ENCODE data around the gene GALNT18. TPM values are rescaled to one million over a fixed set of nuclear protein-coding genes. Genes with fewer than 3 reads are reported as not detected.

GALNT18 gene
- total RNA-seq, 1 experiment from 2014 or later: 9.2 TPM

- H3K36me3 Mint-ChIP-seq (ENCODE audit: insufficient read depth, unreplicated experiment): no peaks in the 10 kb centered on the region
- intact Hi-C loops (cut with micrococcal nuclease; ENCODE audit: unreplicated experiment): no loop called here
- H3K9me3 Mint-ChIP-seq (ENCODE audit: low read depth, unreplicated experiment): no peaks in the 10 kb centered on the region
- no peaks in the 10 kb centered on the region for H3K27me3 Mint-ChIP-seq (ENCODE audit: unreplicated experiment)
- peaks cover 13% of the 10 kb centered on the region for H3K4me1 Mint-ChIP-seq (ENCODE audit: low read depth, unreplicated experiment)
- DNase-seq: no peak
- H3K27ac Mint-ChIP-seq (ENCODE audit: unreplicated experiment): no peak overlapping the region
- no TSS peak for BruUV-seq (replicated peaks)
- CTCF ChIA-PET: no interaction called here
- TF ChIP-seq, protein P1, sequence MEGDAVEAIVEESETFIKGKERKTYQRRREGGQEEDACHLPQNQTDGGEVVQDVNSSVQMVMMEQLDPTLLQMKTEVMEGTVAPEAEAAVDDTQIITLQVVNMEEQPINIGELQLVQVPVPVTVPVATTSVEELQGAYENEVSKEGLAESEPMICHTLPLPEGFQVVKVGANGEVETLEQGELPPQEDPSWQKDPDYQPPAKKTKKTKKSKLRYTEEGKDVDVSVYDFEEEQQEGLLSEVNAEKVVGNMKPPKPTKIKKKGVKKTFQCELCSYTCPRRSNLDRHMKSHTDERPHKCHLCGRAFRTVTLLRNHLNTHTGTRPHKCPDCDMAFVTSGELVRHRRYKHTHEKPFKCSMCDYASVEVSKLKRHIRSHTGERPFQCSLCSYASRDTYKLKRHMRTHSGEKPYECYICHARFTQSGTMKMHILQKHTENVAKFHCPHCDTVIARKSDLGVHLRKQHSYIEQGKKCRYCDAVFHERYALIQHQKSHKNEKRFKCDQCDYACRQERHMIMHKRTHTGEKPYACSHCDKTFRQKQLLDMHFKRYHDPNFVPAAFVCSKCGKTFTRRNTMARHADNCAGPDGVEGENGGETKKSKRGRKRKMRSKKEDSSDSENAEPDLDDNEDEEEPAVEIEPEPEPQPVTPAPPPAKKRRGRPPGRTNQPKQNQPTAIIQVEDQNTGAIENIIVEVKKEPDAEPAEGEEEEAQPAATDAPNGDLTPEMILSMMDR (IDR thresholded peaks at IDR 0.05; ENCODE audit: unreplicated experiment): no peak
- no peak overlapping the region for H3K4me3 Mint-ChIP-seq (ENCODE audit: low read depth, unreplicated experiment)
Observed at GRCh38 chr11:11574373-11575287, 47.2 kb downstream of the GALNT18 start.

DNA sequence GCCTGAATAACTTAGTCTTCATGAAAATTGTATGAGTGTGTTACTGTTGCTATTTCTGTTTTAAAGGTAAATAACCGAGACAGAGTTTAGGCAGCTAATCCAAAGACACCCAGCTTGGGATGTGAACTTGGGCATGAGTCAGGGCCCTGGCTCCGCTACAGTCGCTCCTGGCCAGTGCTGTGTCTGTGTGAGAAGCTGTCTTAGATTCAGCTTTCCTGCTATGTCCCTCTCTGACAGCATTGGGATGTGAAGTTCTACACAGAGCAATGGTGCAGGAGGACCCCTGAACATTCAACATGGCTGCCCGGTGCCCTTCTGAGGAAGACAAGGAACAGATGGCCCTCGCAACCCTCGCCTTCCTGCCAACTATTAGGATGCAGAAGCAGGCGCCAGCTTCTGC, 49.4 kb downstream of the GALNT18 start:
- TF ChIP-seq, protein P1 (IDR thresholded peaks at IDR 0.05; ENCODE audit: unreplicated experiment): no peak
- Mint-ChIP-seq H3K4me3 (ENCODE audit: low read depth, unreplicated experiment) (no peak overlapping the region), H3K9me3 (ENCODE audit: low read depth, unreplicated experiment) (no peaks in the 10 kb centered on the region), H3K4me1 (ENCODE audit: low read depth, unreplicated experiment) (peaks cover 16% of the 10 kb centered on the region), H3K27ac (ENCODE audit: unreplicated experiment) (no peak overlapping the region), H3K27me3 (ENCODE audit: unreplicated experiment) (no peaks in the 10 kb centered on the region), H3K36me3 (ENCODE audit: insufficient read depth, unreplicated experiment) (no peaks in the 10 kb centered on the region)
- intact Hi-C loops (cut with micrococcal nuclease; ENCODE audit: unreplicated experiment): no loop called here
- DNase-seq: no peak
- CTCF ChIA-PET: no interaction called here
- no TSS peak for BruUV-seq (replicated peaks)

- no peak overlapping the region for H3K4me3 Mint-ChIP-seq (ENCODE audit: low read depth, unreplicated experiment)
- H3K4me1 Mint-ChIP-seq (ENCODE audit: low read depth, unreplicated experiment): peaks cover 16% of the 10 kb centered on the region
- no peak overlapping the region for H3K27ac Mint-ChIP-seq (ENCODE audit: unreplicated experiment)
- H3K36me3 Mint-ChIP-seq (ENCODE audit: insufficient read depth, unreplicated experiment): no peaks in the 10 kb centered on the region
- TF ChIP-seq, protein P1 (IDR thresholded peaks at IDR 0.05; ENCODE audit: unreplicated experiment): no peak
- no peak for DNase-seq
- intact Hi-C loops (cut with micrococcal nuclease; ENCODE audit: unreplicated experiment): no loop called here
- CTCF ChIA-PET: no interaction called here
- no TSS peak for BruUV-seq (replicated peaks)
- H3K27me3 Mint-ChIP-seq (ENCODE audit: unreplicated experiment): no peaks in the 10 kb centered on the region
- no peaks in the 10 kb centered on the region for H3K9me3 Mint-ChIP-seq (ENCODE audit: low read depth, unreplicated experiment)
Observed at GRCh38 chr11:11571893-11572292, 49.9 kb downstream of the GALNT18 start.

DNA sequence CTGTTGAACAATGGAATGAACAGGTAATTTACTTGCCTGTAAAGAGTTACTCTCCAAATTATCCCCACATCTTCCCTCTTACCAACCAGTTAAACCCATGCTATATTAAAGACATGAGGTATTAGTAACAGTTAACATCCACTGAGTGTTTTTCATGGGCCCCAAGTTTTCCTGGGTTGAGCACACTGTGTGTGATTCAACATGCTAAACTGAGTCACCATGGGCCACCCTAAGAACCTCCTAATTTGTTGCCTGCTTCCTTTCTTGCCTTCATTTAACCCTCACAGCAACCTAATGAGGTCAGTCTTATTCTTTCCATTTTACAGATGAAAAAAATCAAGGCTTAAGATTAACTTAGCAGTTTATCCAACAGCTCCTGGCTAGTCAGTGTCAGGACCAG, 51.0 kb downstream of the GALNT18 start:
- Mint-ChIP-seq H3K9me3 (ENCODE audit: low read depth, unreplicated experiment) (no peaks in the 10 kb centered on the region), H3K4me3 (ENCODE audit: low read depth, unreplicated experiment) (no peak overlapping the region), H3K4me1 (ENCODE audit: low read depth, unreplicated experiment) (peaks cover 16% of the 10 kb centered on the region), H3K36me3 (ENCODE audit: insufficient read depth, unreplicated experiment) (no peaks in the 10 kb centered on the region), H3K27ac (ENCODE audit: unreplicated experiment) (no peak overlapping the region), H3K27me3 (ENCODE audit: unreplicated experiment) (no peaks in the 10 kb centered on the region)
- intact Hi-C loops (cut with micrococcal nuclease; ENCODE audit: unreplicated experiment): no loop called here
- BruUV-seq (replicated peaks): no TSS peak
- no peak for DNase-seq
- TF ChIP-seq, protein P1 (IDR thresholded peaks at IDR 0.05; ENCODE audit: unreplicated experiment): no peak
- CTCF ChIA-PET: no interaction called here

Data from Calu3 (cell line).